ENCODE data around the gene LCN6.

GRCh38 chr9:136764301-136764891 lies 16.1 kb upstream of the LCN6 start, which contains the start of gene LCN15:
- no peak for TF ChIP-seq POLR2AphosphoS5 (IDR thresholded peaks at IDR 0.05; ENCODE audit: borderline replicate concordance, low read depth, low read length)
- no peak for TF ChIP-seq EZH2 (IDR thresholded peaks at IDR 0.05)
